ENCODE results near the gene TRIM44.

- TF ChIP-seq, protein P1, sequence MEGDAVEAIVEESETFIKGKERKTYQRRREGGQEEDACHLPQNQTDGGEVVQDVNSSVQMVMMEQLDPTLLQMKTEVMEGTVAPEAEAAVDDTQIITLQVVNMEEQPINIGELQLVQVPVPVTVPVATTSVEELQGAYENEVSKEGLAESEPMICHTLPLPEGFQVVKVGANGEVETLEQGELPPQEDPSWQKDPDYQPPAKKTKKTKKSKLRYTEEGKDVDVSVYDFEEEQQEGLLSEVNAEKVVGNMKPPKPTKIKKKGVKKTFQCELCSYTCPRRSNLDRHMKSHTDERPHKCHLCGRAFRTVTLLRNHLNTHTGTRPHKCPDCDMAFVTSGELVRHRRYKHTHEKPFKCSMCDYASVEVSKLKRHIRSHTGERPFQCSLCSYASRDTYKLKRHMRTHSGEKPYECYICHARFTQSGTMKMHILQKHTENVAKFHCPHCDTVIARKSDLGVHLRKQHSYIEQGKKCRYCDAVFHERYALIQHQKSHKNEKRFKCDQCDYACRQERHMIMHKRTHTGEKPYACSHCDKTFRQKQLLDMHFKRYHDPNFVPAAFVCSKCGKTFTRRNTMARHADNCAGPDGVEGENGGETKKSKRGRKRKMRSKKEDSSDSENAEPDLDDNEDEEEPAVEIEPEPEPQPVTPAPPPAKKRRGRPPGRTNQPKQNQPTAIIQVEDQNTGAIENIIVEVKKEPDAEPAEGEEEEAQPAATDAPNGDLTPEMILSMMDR (IDR thresholded peaks at IDR 0.05): no peak
- no peak for TF ChIP-seq POLR2AphosphoS5 (IDR thresholded peaks at IDR 0.05)
Measured at GRCh38 chr11:35723913-35724312, 61.3 kb downstream of the TRIM44 start.
